Ascending aorta (tissue), 2 donors: ENCODE data around the gene CAMKMT. TPM values are rescaled to one million over a fixed set of nuclear protein-coding genes. Genes with fewer than 3 reads are reported as not detected.

Experiments
- DNase-seq, 2 donors: peaks; one replicate each; pipeline ENCODE4 v3.0.0-alpha.2; 2019; ENCODE audit warnings: low spot score in 2 of 2
- H3K27ac ChIP-seq, 2 donors: fragments of 200-600 bp; sonication (generic); one replicate each; pipeline ENCODE4 v1.5.1; 2016 to 2017; ENCODE audit warnings: mild to moderate bottlenecking in 1 of 2
- H3K27me3 ChIP-seq: fragments of 200-600 bp; sonication (generic); one replicate; pipeline ENCODE4 v1.5.1; 2017
- H3K36me3 ChIP-seq, 2 donors: fragments of 200-600 bp; sonication (generic); one replicate each; pipeline ENCODE4 v1.5.1; 2016
- H3K4me1 ChIP-seq, 2 donors: fragments of 200-600 bp; sonication (generic); one replicate each; pipeline ENCODE4 v1.5.1; 2016 to 2017; ENCODE audit warnings: mild to moderate bottlenecking in 1 of 2
- H3K4me3 ChIP-seq, 2 donors: fragments of 200-600 bp; sonication (generic); one replicate each; pipeline ENCODE4 v1.5.1; 2016 to 2017; ENCODE audit warnings: mild to moderate bottlenecking in 1 of 2
- H3K9me3 ChIP-seq, 2 donors: fragments of 200-600 bp; sonication (generic); one replicate each; pipeline ENCODE4 v1.5.1; 2016
- intact Hi-C: fragments of 100-400 bp; cut with DNase I; formaldehyde crosslinking; loops from one replicate; pipeline ENCODE4 v1.15.1; 2023
- total RNA-seq: library from RNA; depleted of rRNA; stranded (reverse); fragments of >200 nt; gene quantifications from one replicate; pipeline ENCODE4 v1.1.0, GENCODE V29; 2016
- TF ChIP-seq, protein P1 (sequence below), 3 experiments: fragments of 200-600 bp in 2 of 3; fragments of 450-650 bp in 1 of 3; sonication (generic) in 2 of 3; IDR thresholded peaks; one replicate each; pipeline ENCODE4 v1.5.1; 2016 to 2019; ENCODE audit warnings: antibody characterized with exemption in 3 of 3, mild to moderate bottlenecking in 1 of 3, moderate library complexity in 1 of 3

CAMKMT gene
- total RNA-seq, result 5.1 TPM

DNA sequence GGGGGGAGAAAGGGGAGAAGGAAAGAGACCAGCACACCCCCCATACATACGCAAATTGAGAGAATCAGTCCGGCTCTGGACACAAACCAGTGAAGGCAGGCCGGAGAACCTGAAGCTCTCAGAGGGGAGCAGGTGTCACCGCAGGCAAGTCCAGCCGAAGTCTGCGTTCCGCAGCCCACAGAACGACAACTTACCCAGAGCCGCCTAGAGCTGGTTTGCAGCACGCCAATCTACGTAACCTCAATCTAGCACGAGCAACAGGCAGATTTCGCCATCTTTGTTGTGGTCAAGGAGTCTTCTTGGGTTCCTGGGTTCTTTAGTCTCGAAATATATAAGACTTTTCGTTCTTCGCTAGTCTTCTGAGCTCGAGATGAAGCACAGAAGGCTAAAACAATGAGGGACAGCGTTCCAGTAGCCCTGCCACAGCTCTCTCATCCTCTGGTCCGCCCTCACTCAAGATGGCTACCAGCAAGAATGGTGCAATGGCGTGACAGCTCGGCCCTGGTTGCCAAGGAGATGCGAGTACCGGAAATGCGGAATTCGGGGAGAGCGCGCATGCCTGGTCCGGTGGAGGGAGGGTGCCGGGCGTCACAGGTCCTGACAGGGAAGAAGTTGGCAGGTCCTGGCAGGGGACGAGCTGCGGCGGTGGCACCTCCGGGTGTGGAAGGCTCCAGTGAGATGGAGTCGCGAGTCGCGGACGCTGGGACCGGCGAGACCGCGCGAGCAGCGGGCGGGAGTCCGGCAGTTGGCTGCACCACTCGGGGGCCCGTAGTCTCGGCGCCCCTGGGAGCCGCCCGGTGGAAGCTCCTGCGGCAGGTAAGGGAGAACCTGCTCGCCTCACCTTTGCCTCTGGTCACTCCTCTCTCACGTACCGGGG, at the start of gene CAMKMT, which contains the start of gene PREPL:
CAMKMT (plus strand) TSS at position 618 of the 877 bp plus-strand sequence.
PREPL (minus strand) TSS at position 165 of the 877 bp plus-strand sequence. CDS start 15,152 bp downstream, outside the sequence.
- DNase-seq, result peak; percentile 95 to 99
- intact Hi-C loops, result loop anchor here (1.0 to 10.0 kb wide), 7 partner anchors 10 to 364 kb away; partner anchors contain the start of genes LRPPRC and PPM1B
- TF ChIP-seq, protein P1, sequence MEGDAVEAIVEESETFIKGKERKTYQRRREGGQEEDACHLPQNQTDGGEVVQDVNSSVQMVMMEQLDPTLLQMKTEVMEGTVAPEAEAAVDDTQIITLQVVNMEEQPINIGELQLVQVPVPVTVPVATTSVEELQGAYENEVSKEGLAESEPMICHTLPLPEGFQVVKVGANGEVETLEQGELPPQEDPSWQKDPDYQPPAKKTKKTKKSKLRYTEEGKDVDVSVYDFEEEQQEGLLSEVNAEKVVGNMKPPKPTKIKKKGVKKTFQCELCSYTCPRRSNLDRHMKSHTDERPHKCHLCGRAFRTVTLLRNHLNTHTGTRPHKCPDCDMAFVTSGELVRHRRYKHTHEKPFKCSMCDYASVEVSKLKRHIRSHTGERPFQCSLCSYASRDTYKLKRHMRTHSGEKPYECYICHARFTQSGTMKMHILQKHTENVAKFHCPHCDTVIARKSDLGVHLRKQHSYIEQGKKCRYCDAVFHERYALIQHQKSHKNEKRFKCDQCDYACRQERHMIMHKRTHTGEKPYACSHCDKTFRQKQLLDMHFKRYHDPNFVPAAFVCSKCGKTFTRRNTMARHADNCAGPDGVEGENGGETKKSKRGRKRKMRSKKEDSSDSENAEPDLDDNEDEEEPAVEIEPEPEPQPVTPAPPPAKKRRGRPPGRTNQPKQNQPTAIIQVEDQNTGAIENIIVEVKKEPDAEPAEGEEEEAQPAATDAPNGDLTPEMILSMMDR (IDR thresholded peaks at IDR 0.05), result no peak

DNA sequence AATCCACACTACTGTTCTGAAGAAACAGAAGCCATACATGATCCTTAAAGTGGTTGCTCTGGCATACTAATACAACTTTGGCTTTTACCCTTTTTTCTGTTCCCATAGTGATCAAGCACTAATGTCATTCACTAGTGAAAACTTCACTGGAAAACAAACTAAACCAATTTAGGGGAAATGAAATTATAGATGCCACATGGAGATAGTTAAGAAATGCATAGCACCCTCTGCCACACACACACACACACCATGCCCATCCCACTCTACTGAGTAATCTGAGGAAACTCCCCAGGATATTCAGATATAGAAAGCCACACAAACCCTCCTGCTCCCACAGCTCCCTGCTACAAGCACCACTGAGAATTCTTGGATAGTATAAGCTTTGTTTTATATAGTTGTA, 47.4 kb upstream of the CAMKMT start:
- intact Hi-C loops, result no loop called here
- Histone ChIP-seq H3K36me3 (peaks cover 40 to 52% of the 10 kb centered on the region in 2 donors), H3K27ac (no peak overlapping the region), H3K9me3 (peaks cover 19 to 25% of the 10 kb centered on the region in 2 donors), H3K4me3 (no peak overlapping the region), H3K4me1 (no peaks in the 10 kb centered on the region), H3K27me3 (no peaks in the 10 kb centered on the region)
- TF ChIP-seq, protein P1 (IDR thresholded peaks at IDR 0.05), result no peak
- DNase-seq, result no peak

More for the DNA sequence above, at the start of gene CAMKMT, which contains the start of gene PREPL:
- no peaks in the 10 kb centered on the region for H3K27me3 ChIP-seq
- peak within 1 kb of the TSS; percentile 88 to 99 for H3K27ac ChIP-seq
- H3K4me1 ChIP-seq, result peaks cover 4 to 27% of the 10 kb centered on the region in 2 donors
- H3K4me3 ChIP-seq, result peak within 1 kb of the TSS; percentile 88 to 98
- H3K36me3 ChIP-seq, result no peaks in the 10 kb centered on the region
- no peaks in the 10 kb centered on the region for H3K9me3 ChIP-seq

DNA sequence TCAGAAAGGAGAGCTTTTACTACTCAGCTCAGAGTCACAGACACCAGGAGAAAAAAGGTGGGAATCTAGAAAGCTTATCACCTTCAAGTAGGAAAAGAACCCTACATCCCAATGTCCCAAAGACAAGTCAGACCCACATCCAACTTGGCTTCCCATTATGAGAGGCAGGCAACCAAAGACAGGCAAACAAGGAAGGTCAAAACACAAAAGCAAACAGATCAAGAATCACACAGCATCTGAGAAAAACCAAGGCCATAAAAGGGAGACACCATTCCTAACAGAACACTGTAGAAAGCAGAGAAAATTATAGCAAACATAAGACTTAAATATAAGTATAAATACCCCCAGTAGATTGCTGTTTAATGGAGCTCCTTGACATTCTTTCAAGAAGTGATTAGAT, 45.8 kb upstream of the CAMKMT start:
- Histone ChIP-seq H3K36me3 (peaks cover 53 to 64% of the 10 kb centered on the region in 2 donors), H3K27ac (no peak overlapping the region), H3K9me3 (peaks cover 4 to 10% of the 10 kb centered on the region in 2 donors), H3K4me1 (no peaks in the 10 kb centered on the region), H3K4me3 (no peak overlapping the region), H3K27me3 (no peaks in the 10 kb centered on the region)
- no peak for DNase-seq
- intact Hi-C loops, result no loop called here
- TF ChIP-seq, protein P1 (IDR thresholded peaks at IDR 0.05), result no peak

DNA sequence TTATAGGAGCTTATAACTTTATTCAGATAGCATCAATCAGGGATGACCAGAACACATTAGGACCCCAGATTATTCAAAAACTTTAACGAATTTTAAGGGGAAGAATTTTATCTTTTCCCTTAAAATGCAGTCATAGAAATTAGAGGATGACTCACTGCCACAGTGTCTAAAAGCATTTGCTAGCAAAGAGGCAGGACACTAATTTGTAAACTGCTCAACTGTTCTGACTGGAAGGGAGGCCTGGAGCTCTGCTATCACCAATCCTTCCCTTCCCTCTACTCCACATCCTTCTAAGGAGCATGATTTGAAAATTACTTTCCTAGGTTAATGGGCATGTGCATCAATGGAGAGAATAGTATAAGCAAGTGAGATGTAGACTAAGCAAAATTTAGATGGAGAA, 40.9 kb upstream of the CAMKMT start:
- Histone ChIP-seq H3K9me3 (no peaks in the 10 kb centered on the region), H3K36me3 (peaks cover 44 to 56% of the 10 kb centered on the region in 2 donors), H3K4me1 (peaks cover 0 to 13% of the 10 kb centered on the region in 2 donors), H3K27me3 (no peaks in the 10 kb centered on the region), H3K27ac (no peak overlapping the region), H3K4me3 (no peak overlapping the region)
- no peak for DNase-seq
- TF ChIP-seq, protein P1 (IDR thresholded peaks at IDR 0.05), result no peak
- intact Hi-C loops, result no loop called here

DNA sequence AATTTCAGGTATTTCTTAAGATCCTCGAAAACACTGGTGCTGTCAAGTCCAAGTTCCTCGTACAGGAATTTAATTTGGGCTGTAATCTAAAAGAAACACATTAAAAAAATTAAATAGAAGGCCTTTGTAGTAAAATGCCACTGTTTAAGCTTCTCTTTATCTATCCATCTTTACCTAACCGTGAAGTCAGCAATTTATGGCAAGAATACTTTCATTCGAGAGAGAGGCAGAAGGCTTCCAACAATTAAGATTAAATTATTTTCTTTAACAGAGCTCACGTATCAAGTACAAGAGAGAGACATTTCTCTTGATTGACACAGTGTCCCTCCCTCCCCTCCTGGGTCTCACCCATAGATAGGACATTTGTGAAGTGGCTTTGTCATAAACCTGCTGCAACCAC, 40.4 kb upstream of the CAMKMT start:
- peaks cover 44 to 51% of the 10 kb centered on the region in 2 donors for H3K36me3 ChIP-seq

More for the DNA sequence above, 40.4 kb upstream of the CAMKMT start:
- Histone ChIP-seq H3K27me3 (no peaks in the 10 kb centered on the region), H3K4me3 (no peak overlapping the region), H3K9me3 (no peaks in the 10 kb centered on the region), H3K27ac (no peak overlapping the region), H3K4me1 (peaks cover 0 to 18% of the 10 kb centered on the region in 2 donors)
- intact Hi-C loops, result no loop called here
- DNase-seq, result no peak
- TF ChIP-seq, protein P1 (IDR thresholded peaks at IDR 0.05), result no peak
